B cell (primary cell): ENCODE measurements around the gene AZGP1.
"Not testable (repeated sequence)": the region's sequence is repeated elsewhere in the genome, so short reads cannot be mapped to it uniquely, and the experiment has no call there.

ENCODE experiments used
- CTCF ChIP-seq: fragments of 200-600 bp; IDR thresholded peaks from one replicate; pipeline ENCODE4 v1.8.0; 2022; ENCODE audit warnings: antibody characterized with exemption, mild to moderate bottlenecking
- EZH2 ChIP-seq: IDR thresholded peaks from 2 replicates; pipeline ENCODE4 v1.6.1; 2012; ENCODE audit warnings: borderline replicate concordance, low read depth, mild to moderate bottlenecking, moderate library complexity, low read length; ENCODE audit not compliant: insufficient read depth, poor library complexity, severe bottlenecking

DNA sequence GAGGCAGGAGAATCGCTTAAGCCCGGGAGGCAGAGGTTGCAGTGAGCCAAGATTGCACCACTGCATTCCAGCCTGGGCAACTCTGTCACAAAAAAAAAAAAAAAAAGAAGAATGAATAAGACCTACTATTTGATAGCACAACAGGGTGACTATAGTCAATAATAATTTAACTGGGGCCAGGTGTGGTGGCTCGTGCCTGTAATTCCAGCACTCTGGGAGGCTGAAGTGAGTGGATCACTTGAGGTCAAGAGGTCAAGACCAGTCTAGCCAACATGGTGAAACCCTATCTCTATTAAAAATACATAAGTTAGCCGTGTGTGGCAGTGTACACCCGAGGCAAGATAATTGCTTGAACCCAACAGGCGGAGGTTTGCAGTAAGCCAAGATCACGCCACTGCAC is 2.0 kb downstream of the AZGP1 start:
- TF ChIP-seq CTCF, EZH2: not testable (repeated sequence)
